Transverse colon (tissue), 4 donors: ENCODE data around the gene MAP4K2. TPM values are rescaled to one million over a fixed set of nuclear protein-coding genes. Genes with fewer than 3 reads are reported as not detected.

Experiments used
- DNase-seq: peaks from one replicate; pipeline ENCODE4 v3.0.0-alpha.2; 2019
- H3K27ac ChIP-seq, 4 donors: fragments of 200-600 bp; sonication (generic); 2 replicates each; pipeline ENCODE4 v1.5.1; 2016 to 2018; ENCODE audit warnings: inconsistent platforms in 4 of 4
- H3K27me3 ChIP-seq: fragments of 200-600 bp; sonication (generic); 2 replicates; pipeline ENCODE4 v1.5.1; 2017; ENCODE audit warnings: inconsistent platforms
- H3K36me3 ChIP-seq, 4 donors: fragments of 200-600 bp; sonication (generic); 2 replicates each; pipeline ENCODE4 v1.5.1; 2017 to 2019; ENCODE audit warnings: inconsistent platforms in 4 of 4
- H3K4me1 ChIP-seq, 4 donors: fragments of 200-600 bp; sonication (generic); 2 replicates each; pipeline ENCODE4 v1.5.1; 2017 to 2020; ENCODE audit warnings: inconsistent platforms in 4 of 4
- H3K4me3 ChIP-seq, 4 donors: fragments of 200-600 bp; sonication (generic); 1 replicate in 1 of 4; 2 replicates in 3 of 4; pipeline versions ENCODE4 v1.5.1 to v1.6.1; 2017 to 2019; ENCODE audit warnings: inconsistent platforms in 4 of 4
- H3K9me3 ChIP-seq, 2 donors: fragments of 200-600 bp; sonication (generic); 2 replicates each; pipeline ENCODE4 v1.5.1; 2017 to 2019; ENCODE audit warnings: inconsistent platforms in 2 of 2
- EP300 ChIP-seq: sonication (generic); formaldehyde crosslinking; IDR thresholded peaks from one replicate; pipeline ENCODE4 v1.6.1; 2017; ENCODE audit warnings: antibody characterized with exemption, low read depth
- POLR2A ChIP-seq: fragments of 450-650 bp; IDR thresholded peaks from one replicate; pipeline ENCODE4 v1.6.1; 2016; ENCODE audit warnings: antibody characterized with exemption, mild to moderate bottlenecking, moderate library complexity
- POLR2AphosphoS5 ChIP-seq, 3 donors: sonication (generic); formaldehyde crosslinking; IDR thresholded peaks; one replicate each; pipeline ENCODE4 v1.6.1; 2016; ENCODE audit warnings: antibody characterized with exemption in 3 of 3
- WGBS, 2 donors: methylation state at CpG; one replicate each; pipeline ENCODE4 v1.1.5; 2018; ENCODE audit warnings: low coverage in 1 of 2; 5-methylcytosine and 5-hydroxymethylcytosine counted together
- in situ Hi-C, 4 donors: fragments of 200-750 bp; cut with MboI; loops; one replicate each; pipeline versions ENCODE4 v1.15.0 to v1.15.1; 2017; ENCODE audit warnings: low sequenced_read_pairs in 3 of 4, low pct_ligation_motif_present in 1 of 4, low pct_unique_long_range_greater_than_20kb in 1 of 4
- intact Hi-C: fragments of 100-400 bp; cut with DNase I; formaldehyde crosslinking; loops from one replicate; pipeline ENCODE4 v1.15.1; 2023; ENCODE audit warnings: low total_unique reads
- total RNA-seq, 4 donors: library from RNA; depleted of rRNA; stranded (reverse); fragments of >200 nt; gene quantifications; one replicate each; pipeline ENCODE4 v1.1.0, GENCODE V29; 2016
- TF ChIP-seq, protein P1 (sequence below), 5 experiments: fragments of 200-600 bp in 3 of 5; fragments of 450-650 bp in 2 of 5; sonication (generic) in 3 of 5; IDR thresholded peaks; 1 replicate in 2 of 5; 2 replicates in 3 of 5; pipeline ENCODE4 v1.5.1; 2016 to 2017; ENCODE audit warnings: antibody characterized with exemption in 5 of 5, inconsistent platforms in 3 of 5, mild to moderate bottlenecking in 2 of 5, moderate library complexity in 1 of 5

MAP4K2 gene
- total RNA-seq, 4 donors from 2014 or later: 10.1 to 369 (median 90.9) TPM

DNA sequence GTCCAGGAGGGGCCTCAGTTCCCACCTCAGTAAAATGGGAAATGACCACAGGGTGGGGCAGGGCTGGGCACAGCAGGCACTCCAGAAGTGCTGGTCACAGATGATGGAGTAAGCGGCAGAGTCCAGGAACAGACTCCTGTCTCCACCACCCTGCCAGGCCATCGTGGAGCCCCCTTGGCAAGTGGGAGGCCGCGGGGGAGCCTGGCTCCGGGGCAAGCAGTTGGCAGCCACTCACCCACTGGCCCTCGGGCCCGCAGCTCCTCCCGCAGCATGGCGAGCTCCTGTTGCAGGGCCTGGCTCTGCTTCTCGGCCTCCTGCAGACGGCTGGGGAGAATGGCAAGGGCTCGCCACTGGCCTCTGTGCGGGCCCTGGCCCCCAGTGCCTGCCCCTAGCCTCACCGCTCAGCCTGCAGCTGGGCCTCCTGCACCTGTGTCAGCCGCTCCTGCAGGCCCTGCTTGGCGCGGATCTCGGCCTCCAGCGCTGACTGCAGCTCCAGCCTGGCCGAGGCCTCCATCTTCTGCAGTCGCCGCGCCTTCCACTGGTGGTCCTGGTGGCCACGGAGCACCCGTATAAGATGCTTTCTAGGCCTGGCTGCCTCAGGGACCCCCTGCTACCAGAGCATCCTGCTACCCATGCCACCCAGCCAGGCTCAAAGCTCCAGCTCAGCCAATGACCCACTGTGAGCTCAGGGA, 31.2 kb upstream of the MAP4K2 start:
- no peaks in the 10 kb centered on the region for H3K27me3 ChIP-seq
- 95 to 100% methylated on average over 1 to 25 of the region's 25 CpGs for WGBS, 2 donors
- no peaks in the 10 kb centered on the region for H3K4me1 ChIP-seq
- peaks cover 0 to 5% (median 0%) of the 10 kb centered on the region in 4 donors for H3K36me3 ChIP-seq
- H3K9me3 ChIP-seq: no peaks in the 10 kb centered on the region
- intact Hi-C loops: no loop called here
- TF ChIP-seq, protein P1, sequence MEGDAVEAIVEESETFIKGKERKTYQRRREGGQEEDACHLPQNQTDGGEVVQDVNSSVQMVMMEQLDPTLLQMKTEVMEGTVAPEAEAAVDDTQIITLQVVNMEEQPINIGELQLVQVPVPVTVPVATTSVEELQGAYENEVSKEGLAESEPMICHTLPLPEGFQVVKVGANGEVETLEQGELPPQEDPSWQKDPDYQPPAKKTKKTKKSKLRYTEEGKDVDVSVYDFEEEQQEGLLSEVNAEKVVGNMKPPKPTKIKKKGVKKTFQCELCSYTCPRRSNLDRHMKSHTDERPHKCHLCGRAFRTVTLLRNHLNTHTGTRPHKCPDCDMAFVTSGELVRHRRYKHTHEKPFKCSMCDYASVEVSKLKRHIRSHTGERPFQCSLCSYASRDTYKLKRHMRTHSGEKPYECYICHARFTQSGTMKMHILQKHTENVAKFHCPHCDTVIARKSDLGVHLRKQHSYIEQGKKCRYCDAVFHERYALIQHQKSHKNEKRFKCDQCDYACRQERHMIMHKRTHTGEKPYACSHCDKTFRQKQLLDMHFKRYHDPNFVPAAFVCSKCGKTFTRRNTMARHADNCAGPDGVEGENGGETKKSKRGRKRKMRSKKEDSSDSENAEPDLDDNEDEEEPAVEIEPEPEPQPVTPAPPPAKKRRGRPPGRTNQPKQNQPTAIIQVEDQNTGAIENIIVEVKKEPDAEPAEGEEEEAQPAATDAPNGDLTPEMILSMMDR (IDR thresholded peaks at IDR 0.05): no peak
- TF ChIP-seq POLR2A: no peak
- TF ChIP-seq EP300: no peak
- TF ChIP-seq POLR2AphosphoS5 (IDR thresholded peaks at IDR 0.05): no peak
- DNase-seq: no peak
- H3K27ac ChIP-seq: no peak overlapping the region
- in situ Hi-C loops: no loop called here
- H3K4me3 ChIP-seq: no peak overlapping the region

- H3K27me3 ChIP-seq: no peaks in the 10 kb centered on the region
- TF ChIP-seq EP300: no peak
- TF ChIP-seq POLR2AphosphoS5 (IDR thresholded peaks at IDR 0.05): no peak
- TF ChIP-seq, protein P1 (IDR thresholded peaks at IDR 0.05): no peak
- no peak for TF ChIP-seq POLR2A
- intact Hi-C loops (no loop called here), in situ Hi-C loops (no loop called here)
- H3K36me3 ChIP-seq: peaks cover 0 to 7% (median 0%) of the 10 kb centered on the region in 4 donors
- no peak overlapping the region for H3K27ac ChIP-seq
- H3K4me3 ChIP-seq: no peak overlapping the region
- WGBS, 2 donors: 88% methylated on average over 10 of the region's 10 CpGs; no CpG with 5 or more reads in 1 of the 2 donors
- H3K9me3 ChIP-seq: no peaks in the 10 kb centered on the region
- DNase-seq: no peak
- H3K4me1 ChIP-seq: no peaks in the 10 kb centered on the region
Observed at GRCh38 chr11:64833509-64833908, 30.5 kb upstream of the MAP4K2 start.

DNA sequence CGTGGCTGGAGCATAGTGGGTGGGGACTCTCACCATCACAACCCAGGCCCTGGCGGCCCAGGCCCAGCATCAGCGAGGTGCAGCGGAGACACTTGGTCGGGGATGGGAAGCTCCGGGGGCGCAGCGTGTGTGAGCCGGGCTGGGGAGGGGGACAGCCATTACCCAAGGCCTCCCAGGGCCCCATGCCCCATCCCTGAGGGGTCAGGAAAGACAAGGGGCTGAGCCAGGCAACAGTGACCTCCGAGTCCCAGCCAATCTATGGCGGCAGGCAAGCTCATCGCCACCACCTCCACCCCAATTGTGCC, 30.1 kb upstream of the MAP4K2 start:
- 100% methylated on average over 3 of the region's 12 CpGs; no CpG with 5 or more reads in 1 of the 2 donors for WGBS, 2 donors
- intact Hi-C loops (no loop called here), in situ Hi-C loops (no loop called here)
- H3K4me1 ChIP-seq: no peaks in the 10 kb centered on the region
- TF ChIP-seq EP300 (no peak), POLR2AphosphoS5 (IDR thresholded peaks at IDR 0.05) (no peak), POLR2A (no peak)
- TF ChIP-seq, protein P1 (IDR thresholded peaks at IDR 0.05): no peak
- peaks cover 0 to 7% (median 0%) of the 10 kb centered on the region in 4 donors for H3K36me3 ChIP-seq
- H3K27ac ChIP-seq: no peak overlapping the region
- no peaks in the 10 kb centered on the region for H3K27me3 ChIP-seq
- H3K4me3 ChIP-seq: no peak overlapping the region
- DNase-seq: no peak
- H3K9me3 ChIP-seq: no peaks in the 10 kb centered on the region

- Histone ChIP-seq H3K9me3 (no peaks in the 10 kb centered on the region), H3K36me3 (peaks cover 0 to 7% (median 0%) of the 10 kb centered on the region in 4 donors), H3K4me1 (no peaks in the 10 kb centered on the region), H3K4me3 (no peak overlapping the region), H3K27ac (no peak overlapping the region), H3K27me3 (no peaks in the 10 kb centered on the region)
- DNase-seq: no peak
- intact Hi-C loops: no loop called here
- WGBS, 2 donors: 94 to 100% methylated on average over 1 to 21 of the region's 21 CpGs
- TF ChIP-seq, protein P1 (IDR thresholded peaks at IDR 0.05): no peak
- no peak for TF ChIP-seq EP300
- TF ChIP-seq POLR2A: no peak
- TF ChIP-seq POLR2AphosphoS5 (IDR thresholded peaks at IDR 0.05): no peak
- in situ Hi-C loops: no loop called here
Observed at GRCh38 chr11:64832467-64833197, 29.6 kb upstream of the MAP4K2 start.
